GM12878 (cell line): Measurements from ENCODE around the gene TXNDC16. TPM values are rescaled to one million over a fixed set of nuclear protein-coding genes. Genes with fewer than 3 reads are reported as not detected.

Experiments
- ATAC-seq: fragments of 200-7000 bp; cut with Tn5 transposase; 3 replicates; pipeline ENCODE4 v1.9.1; 2020; ENCODE audit warnings: mild to moderate bottlenecking, moderate library complexity
- BruUV-seq: library from RNA; stranded (reverse); fragments of 400-500 nt; replicated peaks from 2 replicates; lab custom pipeline; 2021; lab: Mats Ljungman, UMichigan
- CTCF ChIA-PET: fragments of 300-600 bp; sonication (Branson Sonifier 250); formaldehyde crosslinking; extraction: SDS; loops from one replicate; lab custom pipeline; 2021; ENCODE audit warnings: inconsistent platforms; lab: Yijun Ruan, JAX
- POLR2A ChIA-PET: fragments of 350-600 bp; formaldehyde crosslinking; extraction: SDS; loops from one replicate; lab custom pipeline; 2021; ENCODE audit warnings: inconsistent platforms; lab: Charles Lee
- RAD21 ChIA-PET: fragments of 300-600 bp; sonication (Branson Sonifier 250); formaldehyde crosslinking; loops from one replicate; lab custom pipeline; 2023; ENCODE audit warnings: antibody characterized with exemption; ENCODE audit not compliant: unreplicated experiment; lab: Charles Lee
- SMC1A ChIA-PET: fragments of 300-600 bp; sonication (Branson Sonifier 250); formaldehyde crosslinking; loops from one replicate; lab custom pipeline; 2023; ENCODE audit not compliant: unreplicated experiment, uncharacterized antibody; lab: Charles Lee
- DNase-seq: peaks from one replicate; pipeline ENCODE4 v3.0.0-alpha.2; 2011; ENCODE audit warnings: low read depth, low spot score
- FAIRE-seq: peaks from 3 replicates; lab custom pipeline; 2011; peaks lifted over from hg19 to GRCh38; lab: Jason Lieb, UNC
- H2AFZ ChIP-seq: 2 replicates; pipeline ENCODE4 v1.6.0; 2011; ENCODE audit warnings: low read depth, low read length, control low read depth; ENCODE audit not compliant: control insufficient read depth
- H3K27ac ChIP-seq: 2 replicates; pipeline ENCODE4 v1.5.1; 2011; ENCODE audit warnings: control low read depth; ENCODE audit not compliant: control insufficient read depth, insufficient read depth
- H3K27me3 ChIP-seq, 2 experiments: replicated peaks in 1 of 2; 2 replicates each; pipeline versions ENCODE4 v1.6.0 to v1.6.1; 2011; ENCODE audit warnings: low read length in 1 of 2; ENCODE audit not compliant: control insufficient read depth in 2 of 2, insufficient read depth in 2 of 2
- H3K36me3 ChIP-seq, 2 experiments: 2 replicates each; pipeline ENCODE4 v1.5.1; 2011; ENCODE audit warnings: low read length in 1 of 2; ENCODE audit not compliant: control insufficient read depth in 2 of 2, insufficient read depth in 2 of 2
- H3K4me1 ChIP-seq: 2 replicates; pipeline ENCODE4 v1.6.1; 2011; ENCODE audit warnings: mild to moderate bottlenecking, low read length, moderate library complexity, mixed read lengths; ENCODE audit not compliant: control insufficient read depth, insufficient read depth
- H3K4me2 ChIP-seq: 2 replicates; pipeline ENCODE4 v1.6.0; 2011; ENCODE audit warnings: control low read depth; ENCODE audit not compliant: control insufficient read depth, insufficient read depth
- H3K4me3 ChIP-seq: fragments of 200-600 bp; sonication (generic); 2 replicates; pipeline ENCODE4 v1.5.1; 2016
- H3K79me2 ChIP-seq: 2 replicates; pipeline ENCODE4 v1.6.0; 2011; ENCODE audit warnings: low read length; ENCODE audit not compliant: control insufficient read depth, insufficient read depth
- H3K9ac ChIP-seq: 2 replicates; pipeline ENCODE4 v1.8.0; 2011; ENCODE audit warnings: low read length, control low read depth, mixed read lengths; ENCODE audit not compliant: control insufficient read depth, insufficient read depth
- H3K9me3 ChIP-seq: replicated peaks from 3 replicates; pipeline ENCODE4 v1.5.1; 2011; ENCODE audit warnings: mild to moderate bottlenecking, low read length; ENCODE audit not compliant: control insufficient read depth, insufficient read depth
- H4K20me1 ChIP-seq: 2 replicates; pipeline ENCODE4 v1.6.0; 2011; ENCODE audit not compliant: control insufficient read depth, insufficient read depth
- CHD2 ChIP-seq: IDR thresholded peaks from 2 replicates; pipeline ENCODE4 v1.6.1; 2011; ENCODE audit warnings: low read depth, low read length, improper control_type of control experiment, borderline replicate concordance
- CREM ChIP-seq: IDR thresholded peaks from 2 replicates; pipeline ENCODE4 v1.6.1; 2014; ENCODE audit warnings: antibody characterized with exemption, low read depth
- E4F1 ChIP-seq: fragments of 450-650 bp; IDR thresholded peaks from 2 replicates; pipeline ENCODE4 v1.6.1; 2018; ENCODE audit warnings: borderline replicate concordance, mild to moderate bottlenecking; ENCODE audit not compliant: partially characterized antibody
- MEF2B ChIP-seq: fragments of 450-650 bp; IDR thresholded peaks from 2 replicates; pipeline ENCODE4 v1.6.1; 2018; ENCODE audit warnings: mild to moderate bottlenecking, moderate library complexity; ENCODE audit not compliant: partially characterized antibody, poor library complexity, severe bottlenecking
- NKRF ChIP-seq: fragments of 450-650 bp; conservative IDR thresholded peaks from 2 replicates; pipeline ENCODE4 v1.6.1; 2017; ENCODE audit warnings: mild to moderate bottlenecking, moderate library complexity
- NR2F1 ChIP-seq: fragments of 450-650 bp; conservative IDR thresholded peaks from 2 replicates; pipeline ENCODE4 v1.6.1; 2017; ENCODE audit warnings: mild to moderate bottlenecking
- POLR2AphosphoS2 ChIP-seq: IDR thresholded peaks from 2 replicates; pipeline ENCODE4 v1.6.1; 2011; ENCODE audit warnings: low read depth, mild to moderate bottlenecking, low read length, improper control_type of control experiment, moderate library complexity
- RBBP5 ChIP-seq: fragments of 200-600 bp; sonication (generic); conservative IDR thresholded peaks from 2 replicates; pipeline ENCODE4 v1.6.1; 2016
- RELA ChIP-seq: fragments of 450-650 bp; IDR thresholded peaks from 2 replicates; pipeline ENCODE4 v1.8.0; 2014; ENCODE audit warnings: borderline replicate concordance; ENCODE audit not compliant: partially characterized antibody
- SIX5 ChIP-seq: IDR thresholded peaks from 2 replicates; pipeline ENCODE4 v1.6.1; 2011; ENCODE audit warnings: mild to moderate bottlenecking, low read depth, low read length, moderate library complexity; ENCODE audit not compliant: severe bottlenecking
- SMC3 ChIP-seq: IDR thresholded peaks from 2 replicates; pipeline ENCODE4 v1.6.1; 2011; ENCODE audit warnings: low read length, improper control_type of control experiment, borderline replicate concordance
- TBL1XR1 ChIP-seq: IDR thresholded peaks from 2 replicates; pipeline ENCODE4 v1.6.1; 2012; ENCODE audit warnings: low read depth, low read length, improper control_type of control experiment
- ZBED1 ChIP-seq: IDR thresholded peaks from 2 replicates; pipeline ENCODE4 v1.6.1; 2016; ENCODE audit warnings: borderline replicate concordance
- ZNF207 ChIP-seq: fragments of 450-650 bp; IDR thresholded peaks from 2 replicates; pipeline ENCODE4 v1.6.1; 2014; ENCODE audit warnings: antibody characterized with exemption, mild to moderate bottlenecking, borderline replicate concordance
- ZSCAN29 ChIP-seq: fragments of 450-650 bp; IDR thresholded peaks from 2 replicates; pipeline ENCODE4 v1.6.1; 2017; ENCODE audit warnings: mild to moderate bottlenecking, moderate library complexity
- WGBS: methylation state at CpG from one replicate; pipeline ENCODE4 v1.1.6; 2016; ENCODE audit warnings: low lambda C conversion rate; ENCODE audit not compliant: insufficient replicate concordance, insufficient coverage; ENCODE audit errors: missing lambda C conversion rate; 5-methylcytosine and 5-hydroxymethylcytosine counted together
- in situ Hi-C: fragments of 300-500 bp; cut with MboI; formaldehyde crosslinking; loops from 9 replicates; pipeline ENCODE4 v1.14.3; 2018; ENCODE audit warnings: mixed read lengths
- intact Hi-C: fragments of 100-400 bp; cut with micrococcal nuclease; formaldehyde crosslinking; loops from one replicate; pipeline ENCODE4 v1.14.2; 2022; ENCODE audit not compliant: unreplicated experiment
- polyA plus RNA-seq, 11 experiments: library from polyadenylated mRNA; depleted of rRNA in 4 of 11; unstranded in 6 of 11; stranded (reverse) in 5 of 11; fragments of >200 nt; fragmentation: Nextera tagmentation in 4 of 11; fragmentation: Illumina TruSeq in 1 of 11; extraction: Ambion mirVana in 4 of 11; extraction: Trizol in 1 of 11; gene quantifications; 1 replicate in 1 of 11; 2 replicates in 10 of 11; pipeline versions ENCODE4 v1.2.1 to v1.2.3, GENCODE V29; 2011 to 2016; ENCODE audit warnings: inconsistent platforms in 2 of 11, missing spikeins in 2 of 11, low read depth in 1 of 11
- total RNA-seq, 4 experiments: library from RNA; depleted of rRNA in 3 of 4; stranded (reverse); fragments of >200 nt in 3 of 4; fragmentation: Illumina TruSeq in 1 of 4; extraction: Trizol in 1 of 4; gene quantifications; 2 replicates each; pipeline versions ENCODE4 v1.2.1 to v1.2.3, GENCODE V29; 2013 to 2021
- TF ChIP-seq, protein P1 (sequence below): IDR thresholded peaks from 2 replicates; pipeline ENCODE4 v1.6.1; 2011; ENCODE audit warnings: borderline replicate concordance, low read depth, mild to moderate bottlenecking, moderate library complexity, low read length; ENCODE audit not compliant: insufficient read depth, poor library complexity, severe bottlenecking
- TF ChIP-seq, protein P2 (sequence below): fragments of 450-650 bp; IDR thresholded peaks from 2 replicates; pipeline ENCODE4 v1.6.1; 2017; ENCODE audit warnings: mild to moderate bottlenecking

The TXNDC16 gene
- total and polyA plus RNA-seq, 10 of the 15 experiments (the other 5 are each of a cell fraction or from before 2014, with no cell fraction given), result 1.2 to 7.9 (median 5.5) TPM

DNA sequence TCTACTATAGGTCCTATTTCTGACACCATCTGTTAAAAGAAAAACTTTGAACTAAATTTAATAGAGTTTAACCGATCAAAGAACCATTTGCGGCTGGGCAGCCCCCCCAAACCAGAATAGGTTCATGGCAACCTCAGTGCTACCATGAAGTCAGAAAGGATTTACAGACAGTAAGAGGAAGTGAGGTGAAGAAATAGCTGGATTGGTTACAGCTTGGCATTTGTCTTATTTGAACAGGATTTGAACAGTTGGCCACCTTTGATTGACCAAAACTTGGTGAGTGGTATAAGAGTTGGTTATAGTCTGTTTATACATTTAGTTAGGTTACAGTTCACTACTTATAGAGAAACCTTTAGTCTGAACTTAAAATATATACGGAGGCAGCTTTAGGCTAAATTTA is 88.9 kb downstream of the TXNDC16 start:
- intact Hi-C loops (no loop called here), in situ Hi-C loops (no loop called here)
- H3K36me3 ChIP-seq, result peaks cover 0 to 4% of the 10 kb centered on the region in 2 experiments; a peak in 1 of 4 replicates
- WGBS, result 96% methylated on average over 3 of the region's 3 CpGs
- H3K4me2 ChIP-seq, result no peak overlapping the region
- no peaks in the 10 kb centered on the region for H3K27me3 ChIP-seq
- POLR2A ChIA-PET, result no interaction called here
- H3K4me1 ChIP-seq, result no peaks in the 10 kb centered on the region
- H3K9me3 ChIP-seq, result no peaks in the 10 kb centered on the region; the same call in 1 of the 3 replicates
- H3K79me2 ChIP-seq, result no peaks in the 10 kb centered on the region
- FAIRE-seq (no peak), DNase-seq (no peak), ATAC-seq (no peak)
- H4K20me1 ChIP-seq, result no peaks in the 10 kb centered on the region
- H3K4me3 ChIP-seq, result no peak overlapping the region
- SMC1A ChIA-PET, result no interaction called here
- RAD21 ChIA-PET, result no interaction called here
- no peak overlapping the region for H3K9ac ChIP-seq
- no TSS peak for BruUV-seq
- CTCF ChIA-PET, result interaction anchor here (1.0 kb wide), 1 partner anchor 163 kb away, joined by 5 read pairs; no protein-coding TSS in a partner anchor
- no peak overlapping the region for H3K27ac ChIP-seq
- no peak overlapping the region for H2AFZ ChIP-seq
- TF ChIP-seq NKRF (no peak), POLR2AphosphoS2 (no peak), RBBP5 (no peak), SIX5 (no peak), E4F1 (no peak), CHD2 (no peak), NR2F1 (no peak), CREM (no peak), ZBED1 (no peak), ZSCAN29 (no peak), SMC3 (no peak), ZNF207 (no peak), RELA (no peak), TBL1XR1 (no peak), MEF2B (no peak)
- TF ChIP-seq, protein P1, sequence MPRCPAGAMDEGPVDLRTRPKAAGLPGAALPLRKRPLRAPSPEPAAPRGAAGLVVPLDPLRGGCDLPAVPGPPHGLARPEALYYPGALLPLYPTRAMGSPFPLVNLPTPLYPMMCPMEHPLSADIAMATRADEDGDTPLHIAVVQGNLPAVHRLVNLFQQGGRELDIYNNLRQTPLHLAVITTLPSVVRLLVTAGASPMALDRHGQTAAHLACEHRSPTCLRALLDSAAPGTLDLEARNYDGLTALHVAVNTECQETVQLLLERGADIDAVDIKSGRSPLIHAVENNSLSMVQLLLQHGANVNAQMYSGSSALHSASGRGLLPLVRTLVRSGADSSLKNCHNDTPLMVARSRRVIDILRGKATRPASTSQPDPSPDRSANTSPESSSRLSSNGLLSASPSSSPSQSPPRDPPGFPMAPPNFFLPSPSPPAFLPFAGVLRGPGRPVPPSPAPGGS, result no peak
- TF ChIP-seq, protein P2, sequence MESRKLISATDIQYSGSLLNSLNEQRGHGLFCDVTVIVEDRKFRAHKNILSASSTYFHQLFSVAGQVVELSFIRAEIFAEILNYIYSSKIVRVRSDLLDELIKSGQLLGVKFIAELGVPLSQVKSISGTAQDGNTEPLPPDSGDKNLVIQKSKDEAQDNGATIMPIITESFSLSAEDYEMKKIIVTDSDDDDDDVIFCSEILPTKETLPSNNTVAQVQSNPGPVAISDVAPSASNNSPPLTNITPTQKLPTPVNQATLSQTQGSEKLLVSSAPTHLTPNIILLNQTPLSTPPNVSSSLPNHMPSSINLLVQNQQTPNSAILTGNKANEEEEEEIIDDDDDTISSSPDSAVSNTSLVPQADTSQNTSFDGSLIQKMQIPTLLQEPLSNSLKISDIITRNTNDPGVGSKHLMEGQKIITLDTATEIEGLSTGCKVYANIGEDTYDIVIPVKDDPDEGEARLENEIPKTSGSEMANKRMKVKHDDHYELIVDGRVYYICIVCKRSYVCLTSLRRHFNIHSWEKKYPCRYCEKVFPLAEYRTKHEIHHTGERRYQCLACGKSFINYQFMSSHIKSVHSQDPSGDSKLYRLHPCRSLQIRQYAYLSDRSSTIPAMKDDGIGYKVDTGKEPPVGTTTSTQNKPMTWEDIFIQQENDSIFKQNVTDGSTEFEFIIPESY, result no peak
